GM13977 (cell line): ENCODE measurements around the gene CHD2.

Experiments used
- DNase-seq: peaks from one replicate; pipeline ENCODE4 v3.0.0; 2012; ENCODE audit warnings: low spot score
- in situ Hi-C: fragments of 300-500 bp; cut with MboI; formaldehyde crosslinking; loops from one replicate; pipeline ENCODE4 v1.12.0; 2022; ENCODE audit warnings: low sequenced_read_pairs, low pct_unique_long_range_greater_than_20kb, mixed read lengths, inconsistent platforms; ENCODE audit not compliant: unreplicated experiment
- TF ChIP-seq, protein P1 (sequence below): IDR thresholded peaks from 2 replicates; pipeline ENCODE4 v1.5.1; 2012; ENCODE audit warnings: mild to moderate bottlenecking, control low read depth; ENCODE audit not compliant: insufficient read depth; ENCODE audit errors: extremely low read depth, missing control alignments

CHD2 gene

DNA sequence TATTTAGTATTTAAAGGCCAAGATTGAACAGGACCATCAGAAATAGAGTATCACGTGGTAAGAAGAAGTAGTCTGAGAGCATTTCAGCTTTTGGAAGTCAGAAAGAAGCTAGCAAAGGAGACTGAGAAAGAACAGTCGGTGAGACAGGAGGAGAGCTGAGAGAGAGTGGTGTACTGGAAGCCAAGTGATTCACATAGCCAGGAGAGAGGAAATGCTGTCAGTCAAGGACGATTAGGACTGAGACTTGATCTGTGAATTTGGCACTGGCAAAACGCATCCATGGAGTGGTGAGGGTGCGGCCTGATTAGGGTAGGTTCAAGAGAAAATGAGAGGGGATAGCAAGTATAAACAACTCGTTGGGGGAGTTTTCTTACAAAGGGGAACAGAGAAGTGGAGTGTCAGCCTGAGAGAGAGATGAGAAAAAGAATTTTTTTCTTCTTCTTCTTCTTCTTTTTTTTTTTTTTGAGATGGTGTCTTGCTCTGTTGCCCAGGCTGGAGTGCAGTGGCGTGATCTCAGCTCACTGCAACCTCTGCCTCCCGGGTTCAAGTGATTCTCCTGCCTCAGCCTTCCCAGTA, 44.9 kb downstream of the CHD2 start:
- TF ChIP-seq, protein P1, sequence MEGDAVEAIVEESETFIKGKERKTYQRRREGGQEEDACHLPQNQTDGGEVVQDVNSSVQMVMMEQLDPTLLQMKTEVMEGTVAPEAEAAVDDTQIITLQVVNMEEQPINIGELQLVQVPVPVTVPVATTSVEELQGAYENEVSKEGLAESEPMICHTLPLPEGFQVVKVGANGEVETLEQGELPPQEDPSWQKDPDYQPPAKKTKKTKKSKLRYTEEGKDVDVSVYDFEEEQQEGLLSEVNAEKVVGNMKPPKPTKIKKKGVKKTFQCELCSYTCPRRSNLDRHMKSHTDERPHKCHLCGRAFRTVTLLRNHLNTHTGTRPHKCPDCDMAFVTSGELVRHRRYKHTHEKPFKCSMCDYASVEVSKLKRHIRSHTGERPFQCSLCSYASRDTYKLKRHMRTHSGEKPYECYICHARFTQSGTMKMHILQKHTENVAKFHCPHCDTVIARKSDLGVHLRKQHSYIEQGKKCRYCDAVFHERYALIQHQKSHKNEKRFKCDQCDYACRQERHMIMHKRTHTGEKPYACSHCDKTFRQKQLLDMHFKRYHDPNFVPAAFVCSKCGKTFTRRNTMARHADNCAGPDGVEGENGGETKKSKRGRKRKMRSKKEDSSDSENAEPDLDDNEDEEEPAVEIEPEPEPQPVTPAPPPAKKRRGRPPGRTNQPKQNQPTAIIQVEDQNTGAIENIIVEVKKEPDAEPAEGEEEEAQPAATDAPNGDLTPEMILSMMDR = no peak
- DNase-seq = no peak
- in situ Hi-C loops = no loop called here

DNA sequence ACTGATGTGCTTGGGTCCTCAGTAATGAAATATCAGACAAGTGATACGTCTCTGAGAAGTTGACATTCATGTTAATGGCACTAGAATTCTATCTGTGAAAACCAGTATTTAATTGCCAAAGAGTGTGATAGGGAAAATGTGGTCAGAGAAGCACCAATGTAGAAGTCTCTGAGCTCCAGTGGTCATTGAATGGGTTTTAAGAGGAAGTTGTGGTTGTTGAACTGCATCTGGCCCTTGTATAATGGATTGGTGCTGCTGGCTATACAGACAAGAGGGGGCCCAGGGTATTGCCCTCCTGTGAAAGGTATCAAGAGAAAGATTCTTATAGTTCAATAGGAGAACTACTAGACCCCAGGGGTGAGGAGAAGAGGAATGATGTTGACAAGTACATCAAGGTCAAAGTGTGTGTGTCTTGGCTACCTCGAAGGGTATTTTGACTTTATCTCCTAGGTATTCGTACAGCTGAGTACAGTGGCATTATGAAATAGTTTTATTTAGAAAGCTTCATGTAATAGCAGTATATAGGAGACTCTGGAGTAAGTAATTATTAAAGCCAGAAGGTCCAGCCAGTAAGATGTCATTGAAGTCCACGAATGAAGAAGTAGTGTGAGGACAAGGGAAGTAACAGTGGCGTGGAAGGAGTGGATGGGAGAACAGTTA, 47.1 kb downstream of the CHD2 start:
- DNase-seq = no peak
- TF ChIP-seq, protein P1 = no peak
- in situ Hi-C loops = no loop called here

DNA sequence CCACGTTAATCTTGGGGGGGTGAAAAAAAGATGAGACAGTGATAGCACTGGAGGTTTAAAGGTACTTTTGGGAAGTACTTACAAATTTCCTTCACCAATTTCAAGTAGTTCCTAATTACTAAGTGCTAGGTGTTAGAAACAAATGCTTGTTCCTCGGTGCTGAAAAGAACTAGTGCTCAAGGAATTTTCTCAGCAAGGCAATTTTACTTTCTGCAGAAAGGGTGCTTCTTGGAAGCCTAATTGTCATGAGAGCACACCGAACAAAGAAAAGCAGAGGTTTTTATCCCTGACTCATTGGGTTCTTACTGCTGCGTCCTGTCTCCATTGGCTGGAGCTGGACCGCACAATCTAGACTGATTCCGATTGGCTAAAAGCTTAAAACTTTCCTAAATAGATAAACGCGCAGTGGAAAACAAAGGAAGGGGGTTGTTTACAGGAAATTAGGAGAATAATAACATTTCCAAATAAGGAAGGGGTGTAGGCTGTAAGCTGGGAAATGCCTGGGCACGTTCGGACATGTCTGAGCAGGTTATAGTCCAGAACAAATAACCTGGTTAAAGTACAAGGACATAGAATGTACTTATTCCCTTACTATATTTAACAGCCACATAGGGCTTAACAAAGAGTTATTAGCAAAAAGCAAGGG, 49.6 kb downstream of the CHD2 start:
- in situ Hi-C loops = no loop called here
- TF ChIP-seq, protein P1 = no peak
- no peak for DNase-seq

DNA sequence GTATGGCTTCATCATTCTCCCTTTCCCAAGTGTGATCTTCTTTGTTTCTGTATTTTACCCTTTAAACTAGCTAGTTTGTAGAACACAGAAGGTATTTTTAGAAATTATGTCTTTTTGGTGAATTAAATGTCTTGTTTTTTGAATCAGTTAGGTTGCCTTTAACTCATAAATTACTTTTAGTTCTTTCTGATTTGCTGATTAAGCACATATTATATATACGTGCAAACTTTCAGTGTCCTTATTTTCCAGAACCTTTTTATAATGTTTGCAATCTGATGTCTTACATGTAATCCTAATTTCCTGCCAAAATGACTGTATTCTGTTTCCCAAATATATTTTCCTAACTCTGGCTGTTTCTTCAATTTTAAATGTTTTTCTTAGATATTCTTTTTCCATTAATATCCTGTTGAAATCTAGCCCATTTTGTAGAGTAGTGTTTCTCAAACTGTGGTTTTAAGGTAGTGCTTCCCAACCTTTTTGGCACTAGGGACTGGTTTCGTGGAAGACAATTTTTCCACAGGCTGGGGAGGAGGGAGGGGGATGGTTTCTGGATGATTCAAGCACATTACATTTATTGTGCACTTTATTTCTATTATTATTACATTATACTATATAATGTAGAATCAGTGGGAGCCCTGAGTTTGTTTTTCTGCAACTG, 51.8 kb downstream of the CHD2 start:
- no peak for DNase-seq
- in situ Hi-C loops = no loop called here
- TF ChIP-seq, protein P1 = no peak

DNA sequence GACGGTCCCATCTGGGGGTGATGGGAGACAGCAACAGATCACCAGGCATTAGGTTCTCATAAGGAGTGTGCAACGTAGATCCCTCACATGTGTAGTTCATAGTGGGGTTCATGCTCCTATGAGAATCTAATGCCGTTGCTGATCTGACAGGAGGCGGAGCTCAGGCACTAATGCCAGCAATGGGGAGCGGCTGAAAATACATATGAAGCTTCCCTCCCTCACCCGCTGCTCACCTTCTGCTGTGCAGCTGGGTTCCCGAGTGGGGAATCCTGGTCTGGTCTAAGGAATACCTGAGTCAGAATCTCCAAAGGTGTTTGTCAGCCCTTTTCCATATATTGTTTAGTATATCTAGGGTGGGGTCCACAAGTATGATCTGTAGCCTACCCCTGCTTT, 52.3 kb downstream of the CHD2 start:
- TF ChIP-seq, protein P1 = no peak
- no peak for DNase-seq
- in situ Hi-C loops = no loop called here

DNA sequence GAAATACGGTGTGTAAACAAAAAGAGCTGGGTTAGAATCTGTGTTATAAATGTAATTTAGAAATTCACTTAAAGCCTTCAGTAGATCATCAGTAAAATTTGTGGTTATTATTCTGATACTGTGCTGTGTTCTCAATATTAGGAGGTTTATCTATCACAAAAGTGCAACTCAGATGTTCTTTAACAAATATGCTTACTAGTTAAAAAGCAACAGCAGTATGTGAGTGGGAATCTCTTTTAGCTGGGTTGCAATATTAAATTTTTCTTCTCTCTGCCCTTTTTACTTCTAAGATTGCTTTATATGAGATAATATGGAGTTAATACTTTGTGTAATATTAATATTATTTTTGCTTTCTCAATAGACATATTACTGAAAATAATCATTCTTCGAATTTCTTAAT, 53.4 kb downstream of the CHD2 start:
- in situ Hi-C loops = no loop called here
- TF ChIP-seq, protein P1 = no peak
- no peak for DNase-seq
